ENCODE results near the gene FOXP1. TPM values are rescaled to one million over a fixed set of nuclear protein-coding genes. Genes with fewer than 3 reads are reported as not detected.
A peak's percentile ranks its signal among the peaks of the same experiment; 100 is the strongest.

The FOXP1 gene
- total and polyA plus RNA-seq, 2 donors from 2014 or later: 6.7 to 87.2 TPM

- intact Hi-C loops (cut with DNase I): no loop called here
- H3K9ac ChIP-seq (ENCODE audit: low read length in 3 of 3): no peak overlapping the region
- no peak overlapping the region for H3K4me3 ChIP-seq (ENCODE audit: low read length in 3 of 3)
- no peak overlapping the region for H3K27ac ChIP-seq (ENCODE audit: low read depth in 2 of 2, low read length in 2 of 2)
- DNase-seq (peak in 4 of 5 donors; percentile 56 to 81 (median 65)), FAIRE-seq (no peak)
- no peaks in the 10 kb centered on the region for H3K36me3 ChIP-seq (ENCODE audit: control insufficient read depth in 2 of 3, insufficient read depth in 3 of 3, low read length in 3 of 3)
- peaks cover 0 to 5% (median 4%) of the 10 kb centered on the region in 3 donors for H3K4me1 ChIP-seq (ENCODE audit: control insufficient read depth in 2 of 3, insufficient read depth in 2 of 3, low read depth in 1 of 3, low read length in 3 of 3)
- TF ChIP-seq CTCF (IDR thresholded peaks at IDR 0.05; ENCODE audit: borderline replicate concordance, extremely low read depth, insufficient read depth): no peak
- H3K9me3 ChIP-seq (ENCODE audit: control insufficient read depth in 2 of 3, insufficient read depth in 1 of 3, low read length in 3 of 3): no peaks in the 10 kb centered on the region
- H3K27me3 ChIP-seq (ENCODE audit: control insufficient read depth, insufficient read depth, low read length): no peaks in the 10 kb centered on the region
Observed at GRCh38 chr3:71244826-71245488, 338.6 kb downstream of the FOXP1 start.

GRCh38 chr3:71244153-71244825 lies 339.2 kb downstream of the FOXP1 start:
- intact Hi-C loops (cut with DNase I): no loop called here
- H3K9ac ChIP-seq (ENCODE audit: low read length in 3 of 3): no peak overlapping the region
- no peaks in the 10 kb centered on the region for H3K36me3 ChIP-seq (ENCODE audit: control insufficient read depth in 2 of 3, insufficient read depth in 3 of 3, low read length in 3 of 3)
- H3K27me3 ChIP-seq (ENCODE audit: control insufficient read depth, insufficient read depth, low read length): no peaks in the 10 kb centered on the region
- no peak for DNase-seq
- no peak for FAIRE-seq
- no peaks in the 10 kb centered on the region for H3K9me3 ChIP-seq (ENCODE audit: control insufficient read depth in 2 of 3, insufficient read depth in 1 of 3, low read length in 3 of 3)
- H3K4me3 ChIP-seq (ENCODE audit: low read length in 3 of 3): no peak overlapping the region
- peaks cover 0 to 5% (median 4%) of the 10 kb centered on the region in 3 donors for H3K4me1 ChIP-seq (ENCODE audit: control insufficient read depth in 2 of 3, insufficient read depth in 2 of 3, low read depth in 1 of 3, low read length in 3 of 3)
- no peak for TF ChIP-seq CTCF (IDR thresholded peaks at IDR 0.05; ENCODE audit: borderline replicate concordance, extremely low read depth, insufficient read depth)
- no peak overlapping the region for H3K27ac ChIP-seq (ENCODE audit: low read depth in 2 of 2, low read length in 2 of 2)

- no peak overlapping the region for H3K27ac ChIP-seq (ENCODE audit: low read depth in 2 of 2, low read length in 2 of 2)
- no peak for DNase-seq
- H3K4me1 ChIP-seq (ENCODE audit: control insufficient read depth in 2 of 3, insufficient read depth in 2 of 3, low read depth in 1 of 3, low read length in 3 of 3): peaks cover 3 to 5% (median 4%) of the 10 kb centered on the region in 3 donors
- no peaks in the 10 kb centered on the region for H3K36me3 ChIP-seq (ENCODE audit: control insufficient read depth in 2 of 3, insufficient read depth in 3 of 3, low read length in 3 of 3)
- FAIRE-seq: no peak
- TF ChIP-seq CTCF (IDR thresholded peaks at IDR 0.05; ENCODE audit: borderline replicate concordance, extremely low read depth, insufficient read depth): no peak
- intact Hi-C loops (cut with DNase I): no loop called here
- H3K9ac ChIP-seq (ENCODE audit: low read length in 3 of 3): no peak overlapping the region
- no peaks in the 10 kb centered on the region for H3K27me3 ChIP-seq (ENCODE audit: control insufficient read depth, insufficient read depth, low read length)
- no peak overlapping the region for H3K4me3 ChIP-seq (ENCODE audit: low read length in 3 of 3)
- H3K9me3 ChIP-seq (ENCODE audit: control insufficient read depth in 2 of 3, insufficient read depth in 1 of 3, low read length in 3 of 3): no peaks in the 10 kb centered on the region
Observed at GRCh38 chr3:71243229-71243628, 340.3 kb downstream of the FOXP1 start.
